Fibroblast of villous mesenchyme (primary cell): ENCODE measurements around the gene PACSIN1. TPM values are rescaled to one million over a fixed set of nuclear protein-coding genes. Genes with fewer than 3 reads are reported as not detected.

ENCODE experiments used
- DNase-seq: peaks from one replicate; pipeline ENCODE4 v3.0.0-alpha.2; 2010; ENCODE audit warnings: low read depth
- H3K4me3 ChIP-seq: 2 replicates; pipeline ENCODE4 v1.5.1; 2011; ENCODE audit warnings: low read depth, mild to moderate bottlenecking, low read length
- total RNA-seq: library from RNA; depleted of rRNA; stranded (reverse); fragments of >200 nt; gene quantifications from 2 replicates; pipeline ENCODE4 v1.2.3, GENCODE V29; 2012
- TF ChIP-seq, protein P1 (sequence below): IDR thresholded peaks from 2 replicates; pipeline ENCODE4 v1.5.1; 2012; ENCODE audit warnings: low read depth, mild to moderate bottlenecking, low read length; ENCODE audit not compliant: insufficient read depth

Gene PACSIN1
- total RNA-seq, 1 donor = under 0.01 TPM

DNA sequence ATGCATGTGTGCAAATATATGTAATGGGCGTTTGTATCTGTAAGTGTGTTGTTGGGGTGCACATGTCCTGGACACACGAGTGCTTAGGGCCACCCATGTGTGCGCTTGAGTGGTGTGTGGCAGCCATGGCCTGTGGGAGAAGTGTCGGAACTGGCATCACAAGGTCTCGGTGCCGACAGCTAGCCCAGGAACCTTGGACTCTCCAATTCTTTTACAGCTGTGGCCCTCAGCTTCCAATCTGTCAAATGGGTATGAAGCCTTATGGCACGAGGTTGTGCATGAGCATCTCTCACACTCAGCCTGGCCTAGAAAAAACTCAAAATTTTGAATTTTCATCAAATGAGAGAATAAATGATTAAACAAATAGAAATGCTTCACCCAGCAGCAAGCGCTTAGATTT lies 48.2 kb downstream of the PACSIN1 start:
- TF ChIP-seq, protein P1, sequence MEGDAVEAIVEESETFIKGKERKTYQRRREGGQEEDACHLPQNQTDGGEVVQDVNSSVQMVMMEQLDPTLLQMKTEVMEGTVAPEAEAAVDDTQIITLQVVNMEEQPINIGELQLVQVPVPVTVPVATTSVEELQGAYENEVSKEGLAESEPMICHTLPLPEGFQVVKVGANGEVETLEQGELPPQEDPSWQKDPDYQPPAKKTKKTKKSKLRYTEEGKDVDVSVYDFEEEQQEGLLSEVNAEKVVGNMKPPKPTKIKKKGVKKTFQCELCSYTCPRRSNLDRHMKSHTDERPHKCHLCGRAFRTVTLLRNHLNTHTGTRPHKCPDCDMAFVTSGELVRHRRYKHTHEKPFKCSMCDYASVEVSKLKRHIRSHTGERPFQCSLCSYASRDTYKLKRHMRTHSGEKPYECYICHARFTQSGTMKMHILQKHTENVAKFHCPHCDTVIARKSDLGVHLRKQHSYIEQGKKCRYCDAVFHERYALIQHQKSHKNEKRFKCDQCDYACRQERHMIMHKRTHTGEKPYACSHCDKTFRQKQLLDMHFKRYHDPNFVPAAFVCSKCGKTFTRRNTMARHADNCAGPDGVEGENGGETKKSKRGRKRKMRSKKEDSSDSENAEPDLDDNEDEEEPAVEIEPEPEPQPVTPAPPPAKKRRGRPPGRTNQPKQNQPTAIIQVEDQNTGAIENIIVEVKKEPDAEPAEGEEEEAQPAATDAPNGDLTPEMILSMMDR = no peak

DNA sequence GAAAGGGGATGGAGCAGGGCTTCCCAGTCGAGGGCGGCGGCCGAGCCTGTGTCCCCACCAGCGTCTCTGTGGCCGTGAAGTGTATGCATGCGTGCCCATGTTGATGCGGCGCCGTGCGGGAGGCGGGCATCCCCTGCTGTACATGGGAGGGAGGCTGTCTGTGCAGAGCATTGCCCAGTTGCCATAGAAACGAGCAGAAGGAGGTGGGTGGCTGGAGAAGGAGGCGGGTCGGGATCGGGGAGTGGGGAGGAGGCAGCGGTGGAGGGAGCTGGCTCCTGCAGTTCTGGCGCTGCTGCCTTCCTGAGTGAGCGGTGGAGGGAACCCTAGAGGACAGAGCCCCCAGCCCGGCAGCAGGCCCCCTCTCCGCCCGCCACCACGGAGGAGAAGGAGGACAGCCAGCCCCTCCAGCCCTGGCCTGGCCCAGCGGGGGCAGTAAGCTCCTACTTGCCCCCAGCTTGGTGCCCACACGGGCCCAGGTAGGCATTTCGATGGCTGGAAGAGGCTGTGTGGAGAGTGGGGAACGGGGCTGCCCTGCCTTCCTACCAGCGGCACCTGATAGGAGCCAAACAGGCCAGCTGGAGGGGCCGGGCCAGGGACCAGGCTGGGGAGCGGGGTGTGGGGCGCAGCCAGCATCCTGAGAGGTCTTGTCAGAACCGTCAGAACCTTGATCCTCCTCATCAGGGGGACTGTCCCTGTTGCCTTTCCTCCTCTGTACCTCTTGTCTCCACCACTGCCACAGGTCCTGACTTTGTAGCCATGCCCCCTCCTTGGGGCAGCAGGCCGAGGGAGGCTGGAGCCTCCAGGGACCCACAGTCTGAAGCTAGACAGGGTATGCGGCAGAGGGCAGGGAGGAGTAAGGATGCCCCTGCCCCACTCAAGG lies 49.0 kb downstream of the PACSIN1 start:
- peak; percentile 44 for DNase-seq
- TF ChIP-seq, protein P1 = no peak
- H3K4me3 ChIP-seq = no peak overlapping the region

More for the DNA sequence above, 48.2 kb downstream of the PACSIN1 start:
- no peak overlapping the region for H3K4me3 ChIP-seq
- DNase-seq = no peak

DNA sequence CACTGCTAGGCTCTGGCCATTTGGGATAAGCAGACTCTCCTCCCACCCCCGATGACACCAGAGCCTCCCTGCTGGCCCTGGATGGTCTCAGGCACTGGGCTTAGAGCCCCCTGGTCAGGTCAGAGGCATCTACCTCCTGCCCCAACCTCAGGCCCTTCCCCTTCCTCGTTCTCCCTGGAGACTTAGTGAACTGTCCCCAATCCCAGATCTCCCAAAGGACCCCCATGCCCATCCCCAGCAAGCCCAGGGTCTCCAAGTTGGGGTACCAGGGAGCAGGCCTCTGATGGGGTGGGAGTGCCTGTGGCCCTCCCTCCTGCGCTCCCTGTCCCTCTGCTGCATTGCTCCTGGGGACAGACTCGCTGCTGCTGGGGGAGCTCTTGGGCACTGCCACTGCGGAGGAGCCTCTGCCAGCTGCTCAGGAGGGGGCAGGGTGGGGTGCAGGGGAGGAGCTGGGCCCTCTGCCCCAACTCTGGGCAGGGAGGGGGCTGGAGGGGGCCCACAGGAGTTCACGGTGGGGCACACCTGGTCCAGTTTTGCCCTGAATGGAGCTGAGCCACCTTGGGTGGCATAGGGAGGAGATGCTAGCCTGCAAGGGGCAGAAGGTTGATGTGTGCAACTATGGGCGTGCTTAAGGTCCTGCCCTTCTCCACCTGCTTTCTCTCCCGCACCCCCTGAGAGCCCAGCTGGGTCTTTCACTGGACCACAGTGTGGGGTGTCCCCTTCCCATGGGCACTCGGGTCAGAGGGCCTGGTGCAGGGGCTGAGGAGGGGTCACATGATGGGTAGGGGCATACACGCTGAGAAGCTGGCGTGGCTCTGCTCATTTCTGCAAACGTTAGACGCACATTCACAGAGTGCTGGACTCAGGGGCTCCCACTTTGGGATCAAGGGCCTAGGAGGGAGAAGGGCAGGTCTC lies 49.9 kb downstream of the PACSIN1 start:
- H3K4me3 ChIP-seq = no peak overlapping the region
- DNase-seq = no peak
- TF ChIP-seq, protein P1 = no peak

DNA sequence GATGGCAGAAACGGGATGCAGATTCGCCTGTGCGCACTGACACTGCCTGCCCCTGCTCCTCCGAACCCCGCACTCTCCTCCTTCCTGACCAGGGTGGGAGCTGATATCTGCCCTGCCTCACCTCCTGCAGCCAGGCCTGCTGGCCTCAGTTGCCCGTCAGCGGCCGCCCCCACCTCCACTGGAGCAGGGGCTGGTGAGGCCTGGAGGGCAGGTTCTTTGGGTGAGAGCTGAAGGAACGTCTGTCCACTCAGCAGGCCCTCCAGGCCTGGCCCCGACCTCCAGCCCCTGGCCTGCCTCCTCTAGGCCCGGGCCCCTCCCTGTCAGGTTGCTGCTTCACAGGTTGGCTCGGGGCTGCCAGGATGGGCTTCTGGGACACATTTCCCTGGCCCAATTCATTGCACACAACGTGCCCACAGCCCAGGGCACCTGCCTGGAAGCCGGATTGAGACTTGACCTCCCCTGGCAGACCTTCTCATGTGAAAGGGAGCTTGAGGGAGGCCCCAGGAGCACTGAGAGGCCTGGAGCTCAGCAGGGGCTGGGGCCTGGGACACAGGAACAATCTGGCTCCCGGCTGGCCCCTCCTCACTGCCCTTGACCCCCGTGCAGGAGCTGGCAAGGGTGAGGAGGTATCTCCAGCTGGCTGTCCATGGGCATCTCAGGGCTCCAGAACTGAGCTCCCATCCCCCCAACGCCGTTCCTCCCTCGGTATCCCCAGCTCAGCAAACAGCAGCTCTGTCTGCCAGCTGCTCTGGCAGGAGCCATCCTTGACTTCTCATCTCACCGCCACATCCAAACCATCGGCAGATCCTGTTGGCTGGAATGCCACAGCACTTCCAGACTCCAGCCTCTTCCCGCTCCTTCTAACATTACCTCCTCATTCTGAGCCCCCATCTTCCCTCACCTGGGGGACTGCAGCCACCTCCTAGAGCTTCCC lies 50.8 kb downstream of the PACSIN1 start:
- TF ChIP-seq, protein P1 = no peak
- H3K4me3 ChIP-seq = no peak overlapping the region
- DNase-seq = no peak

GRCh38 chr6:34517461-34517881 lies 51.6 kb downstream of the PACSIN1 start:
- no peak for DNase-seq
- TF ChIP-seq, protein P1 = no peak
- H3K4me3 ChIP-seq = no peak overlapping the region

DNA sequence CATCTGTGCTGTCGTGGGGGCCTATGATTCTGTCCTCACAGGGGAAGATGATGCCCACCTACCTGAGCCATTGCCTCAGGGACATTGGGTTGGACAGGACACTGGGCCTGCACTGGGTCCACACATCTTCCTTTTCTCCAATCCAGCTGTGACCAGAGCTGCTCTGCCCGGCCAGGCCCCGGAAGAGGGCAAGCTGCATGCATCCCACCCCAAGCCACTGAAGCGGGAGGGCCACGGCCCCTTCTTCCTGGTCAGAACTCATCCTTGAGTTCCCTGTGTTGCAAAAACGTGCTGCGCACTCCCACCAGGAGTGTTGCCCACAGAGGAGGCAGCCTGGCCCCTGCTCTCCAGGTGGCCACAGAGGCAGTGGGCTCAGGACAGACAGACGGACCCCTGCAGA lies 52.1 kb downstream of the PACSIN1 start:
- no peak overlapping the region for H3K4me3 ChIP-seq
- TF ChIP-seq, protein P1 = no peak
- DNase-seq = no peak
